Measurements from ENCODE around the gene BSPRY. TPM values are rescaled to one million over a fixed set of nuclear protein-coding genes. Genes with fewer than 3 reads are reported as not detected.
A peak's percentile ranks its signal among the peaks of the same experiment; 100 is the strongest.

Gene BSPRY
- total RNA-seq, 1 donor, result not detected

GRCh38 chr9:113309204-113309813, 40.0 kb upstream of the BSPRY start:
- peak; percentile 85 for TF ChIP-seq CTCF (IDR thresholded peaks at IDR 0.05; ENCODE audit: insufficient read depth, low read length)
- DNase-seq (ENCODE audit: low read depth), result peak; percentile 73
- H3K4me3 ChIP-seq (ENCODE audit: low read depth, low read length), result no peak overlapping the region

- H3K4me3 ChIP-seq (ENCODE audit: low read depth, low read length), result no peak overlapping the region
- no peak for TF ChIP-seq CTCF (IDR thresholded peaks at IDR 0.05; ENCODE audit: insufficient read depth, low read length)
- peak; percentile 67 for DNase-seq (ENCODE audit: low read depth)
Measured at GRCh38 chr9:113310538-113310937, 38.8 kb upstream of the BSPRY start.

GRCh38 chr9:113311961-113312360, 37.4 kb upstream of the BSPRY start:
- no peak overlapping the region for H3K4me3 ChIP-seq (ENCODE audit: low read depth, low read length)
- no peak for DNase-seq (ENCODE audit: low read depth)
- TF ChIP-seq CTCF (IDR thresholded peaks at IDR 0.05; ENCODE audit: insufficient read depth, low read length), result no peak

GRCh38 chr9:113313261-113313660, 36.1 kb upstream of the BSPRY start:
- no peak overlapping the region for H3K4me3 ChIP-seq (ENCODE audit: low read depth, low read length)
- DNase-seq (ENCODE audit: low read depth), result no peak
- TF ChIP-seq CTCF (IDR thresholded peaks at IDR 0.05; ENCODE audit: insufficient read depth, low read length), result no peak

- no peak overlapping the region for H3K4me3 ChIP-seq (ENCODE audit: low read depth, low read length)
- TF ChIP-seq CTCF (IDR thresholded peaks at IDR 0.05; ENCODE audit: insufficient read depth, low read length), result no peak
- DNase-seq (ENCODE audit: low read depth), result no peak
Measured at GRCh38 chr9:113315231-113315630, 34.1 kb upstream of the BSPRY start.

- DNase-seq (ENCODE audit: low read depth), result no peak
- H3K4me3 ChIP-seq (ENCODE audit: low read depth, low read length), result no peak overlapping the region
- TF ChIP-seq CTCF (IDR thresholded peaks at IDR 0.05; ENCODE audit: insufficient read depth, low read length), result no peak
Measured at GRCh38 chr9:113316030-113316429, 33.3 kb upstream of the BSPRY start.

- peak; percentile 47 for TF ChIP-seq CTCF (IDR thresholded peaks at IDR 0.05; ENCODE audit: insufficient read depth, low read length)
- peak; percentile 58 for DNase-seq (ENCODE audit: low read depth)
- H3K4me3 ChIP-seq (ENCODE audit: low read depth, low read length), result no peak overlapping the region
Measured at GRCh38 chr9:113317777-113318176, 31.6 kb upstream of the BSPRY start.
